Osteoblast (primary cell): ENCODE measurements around the gene TCOF1. TPM values are rescaled to one million over a fixed set of nuclear protein-coding genes. Genes with fewer than 3 reads are reported as not detected.

Experiments used
- DNase-seq: peaks from one replicate; pipeline ENCODE4 v3.0.0; 2011; ENCODE audit warnings: low spot score, mixed read lengths; ENCODE audit not compliant: insufficient read length; ENCODE audit errors: missing footprints
- H2AFZ ChIP-seq: 2 replicates; pipeline ENCODE4 v1.6.0; 2011; ENCODE audit warnings: mild to moderate bottlenecking, low read length
- H3K27ac ChIP-seq: 2 replicates; pipeline ENCODE4 v1.5.1; 2011; ENCODE audit warnings: mild to moderate bottlenecking, low read depth, low read length, moderate library complexity
- H3K27me3 ChIP-seq: 2 replicates; pipeline ENCODE4 v1.6.0; 2012; ENCODE audit warnings: mild to moderate bottlenecking, control low read depth, inconsistent platforms, low read length, moderate library complexity; ENCODE audit not compliant: insufficient read depth
- H3K36me3 ChIP-seq: 2 replicates; pipeline ENCODE4 v1.5.1; 2011; ENCODE audit warnings: mild to moderate bottlenecking, low read length, control low read depth, moderate library complexity; ENCODE audit not compliant: insufficient read depth
- H3K4me1 ChIP-seq: 2 replicates; pipeline ENCODE4 v1.5.1; 2011; ENCODE audit warnings: mild to moderate bottlenecking, low read length, control low read depth, moderate library complexity; ENCODE audit not compliant: insufficient read depth
- H3K4me2 ChIP-seq: 2 replicates; pipeline ENCODE4 v1.6.0; 2011; ENCODE audit warnings: mild to moderate bottlenecking, low read length; ENCODE audit not compliant: insufficient read depth
- H3K4me3 ChIP-seq: fragments of 200-600 bp; sonication (generic); 3 replicates; pipeline ENCODE4 v1.5.1; 2012; ENCODE audit warnings: mild to moderate bottlenecking, low read length, inconsistent platforms; ENCODE audit not compliant: insufficient read depth
- H3K79me2 ChIP-seq: 2 replicates; pipeline ENCODE4 v1.6.0; 2012; ENCODE audit warnings: mild to moderate bottlenecking, low read length, control low read depth, inconsistent platforms; ENCODE audit not compliant: insufficient read depth
- H3K9me3 ChIP-seq: 2 replicates; pipeline ENCODE4 v1.5.1; 2011; ENCODE audit warnings: low read depth, low read length, control low read depth
- H4K20me1 ChIP-seq: 2 replicates; pipeline ENCODE4 v1.6.0; 2012; ENCODE audit warnings: mild to moderate bottlenecking, low read length, control low read depth; ENCODE audit not compliant: insufficient read depth
- total RNA-seq: library from RNA; depleted of rRNA; stranded (reverse); fragments of >200 nt; gene quantifications from 2 replicates; pipeline ENCODE4 v1.2.3, GENCODE V29; 2012
- TF ChIP-seq, protein P1 (sequence below): IDR thresholded peaks from 2 replicates; pipeline ENCODE4 v1.5.1; 2011; ENCODE audit warnings: mild to moderate bottlenecking, low read depth, low read length, moderate library complexity; ENCODE audit errors: extremely low read depth

The TCOF1 gene
- total RNA-seq, 1 donor, result 12.3 TPM

DNA sequence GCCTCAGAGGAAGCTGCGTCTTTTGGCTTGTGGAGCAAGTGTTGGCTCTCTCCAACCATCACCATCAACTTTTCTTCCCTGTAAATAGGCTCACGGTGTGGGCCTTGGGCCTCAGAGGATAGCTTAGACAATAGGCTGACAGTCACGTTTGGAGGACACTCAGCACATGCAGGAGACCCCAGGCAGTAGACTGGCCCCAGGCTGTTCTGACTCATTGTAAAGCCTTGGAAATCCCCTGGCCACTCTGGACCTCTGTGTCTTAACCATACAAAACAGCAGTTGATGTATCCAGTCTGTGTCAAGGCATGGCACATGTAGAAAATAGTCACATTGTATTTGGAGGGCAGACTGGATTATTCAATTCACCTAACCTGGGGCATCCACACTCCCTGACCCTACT is 36.6 kb downstream of the TCOF1 start:
- no peak overlapping the region for H2AFZ ChIP-seq
- H3K4me3 ChIP-seq, result no peak overlapping the region
- no peaks in the 10 kb centered on the region for H3K79me2 ChIP-seq
- no peak overlapping the region for H3K4me2 ChIP-seq
- no peaks in the 10 kb centered on the region for H3K27me3 ChIP-seq
- no peaks in the 10 kb centered on the region for H3K4me1 ChIP-seq
- TF ChIP-seq, protein P1, sequence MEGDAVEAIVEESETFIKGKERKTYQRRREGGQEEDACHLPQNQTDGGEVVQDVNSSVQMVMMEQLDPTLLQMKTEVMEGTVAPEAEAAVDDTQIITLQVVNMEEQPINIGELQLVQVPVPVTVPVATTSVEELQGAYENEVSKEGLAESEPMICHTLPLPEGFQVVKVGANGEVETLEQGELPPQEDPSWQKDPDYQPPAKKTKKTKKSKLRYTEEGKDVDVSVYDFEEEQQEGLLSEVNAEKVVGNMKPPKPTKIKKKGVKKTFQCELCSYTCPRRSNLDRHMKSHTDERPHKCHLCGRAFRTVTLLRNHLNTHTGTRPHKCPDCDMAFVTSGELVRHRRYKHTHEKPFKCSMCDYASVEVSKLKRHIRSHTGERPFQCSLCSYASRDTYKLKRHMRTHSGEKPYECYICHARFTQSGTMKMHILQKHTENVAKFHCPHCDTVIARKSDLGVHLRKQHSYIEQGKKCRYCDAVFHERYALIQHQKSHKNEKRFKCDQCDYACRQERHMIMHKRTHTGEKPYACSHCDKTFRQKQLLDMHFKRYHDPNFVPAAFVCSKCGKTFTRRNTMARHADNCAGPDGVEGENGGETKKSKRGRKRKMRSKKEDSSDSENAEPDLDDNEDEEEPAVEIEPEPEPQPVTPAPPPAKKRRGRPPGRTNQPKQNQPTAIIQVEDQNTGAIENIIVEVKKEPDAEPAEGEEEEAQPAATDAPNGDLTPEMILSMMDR, result no peak
- H3K27ac ChIP-seq, result no peak overlapping the region
- H3K36me3 ChIP-seq, result peaks cover 63% of the 10 kb centered on the region
- H3K9me3 ChIP-seq, result no peaks in the 10 kb centered on the region
- DNase-seq, result peak; percentile 34
- no peaks in the 10 kb centered on the region for H4K20me1 ChIP-seq

- DNase-seq, result peak; percentile 37
- TF ChIP-seq, protein P1, result no peak
- H3K36me3 ChIP-seq, result peaks cover 62% of the 10 kb centered on the region
- no peaks in the 10 kb centered on the region for H3K4me1 ChIP-seq
- no peaks in the 10 kb centered on the region for H3K27me3 ChIP-seq
- no peak overlapping the region for H3K4me3 ChIP-seq
- H3K79me2 ChIP-seq, result no peaks in the 10 kb centered on the region
- no peaks in the 10 kb centered on the region for H3K9me3 ChIP-seq
- no peak overlapping the region for H3K27ac ChIP-seq
- H3K4me2 ChIP-seq, result no peak overlapping the region
- no peak overlapping the region for H2AFZ ChIP-seq
- H4K20me1 ChIP-seq, result no peaks in the 10 kb centered on the region
Observed at GRCh38 chr5:150394912-150395687, 37.6 kb downstream of the TCOF1 start.

DNA sequence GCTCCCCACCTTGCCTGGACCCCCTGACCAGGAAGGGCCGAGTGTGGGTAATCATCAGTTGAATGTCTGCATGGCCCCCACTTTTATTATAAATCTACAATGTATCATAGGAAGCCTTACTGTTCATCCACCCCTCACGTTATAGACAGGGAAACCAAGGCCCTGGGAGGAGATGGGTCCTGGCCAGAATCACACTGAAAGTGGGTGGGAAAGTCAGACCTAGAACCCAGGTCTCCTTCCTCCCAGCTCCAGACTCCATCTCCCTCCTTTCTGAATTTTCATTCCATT is 38.1 kb downstream of the TCOF1 start:
- H3K4me1 ChIP-seq, result no peaks in the 10 kb centered on the region
- H3K27me3 ChIP-seq, result no peaks in the 10 kb centered on the region
- TF ChIP-seq, protein P1, result no peak
- H3K79me2 ChIP-seq, result no peaks in the 10 kb centered on the region
- peaks cover 66% of the 10 kb centered on the region for H3K36me3 ChIP-seq
- H3K4me2 ChIP-seq, result no peak overlapping the region
- H3K9me3 ChIP-seq, result no peaks in the 10 kb centered on the region
- no peak overlapping the region for H3K4me3 ChIP-seq
- H4K20me1 ChIP-seq, result no peaks in the 10 kb centered on the region
- H2AFZ ChIP-seq, result no peak overlapping the region
- peak; percentile 67 for DNase-seq
- H3K27ac ChIP-seq, result no peak overlapping the region

- H2AFZ ChIP-seq, result no peak overlapping the region
- no peaks in the 10 kb centered on the region for H3K27me3 ChIP-seq
- TF ChIP-seq, protein P1, result no peak
- peak; percentile 75 for DNase-seq
- H3K4me3 ChIP-seq, result no peak overlapping the region
- peaks cover 68% of the 10 kb centered on the region for H3K36me3 ChIP-seq
- H4K20me1 ChIP-seq, result no peaks in the 10 kb centered on the region
- H3K27ac ChIP-seq, result no peak overlapping the region
- H3K4me2 ChIP-seq, result no peak overlapping the region
- no peaks in the 10 kb centered on the region for H3K9me3 ChIP-seq
- H3K79me2 ChIP-seq, result no peaks in the 10 kb centered on the region
- no peaks in the 10 kb centered on the region for H3K4me1 ChIP-seq
Observed at GRCh38 chr5:150396267-150396666, 38.8 kb downstream of the TCOF1 start.
